Right cardiac atrium (tissue), 5 donors: ENCODE results near the gene CASZ1. TPM values are rescaled to one million over a fixed set of nuclear protein-coding genes. Genes with fewer than 3 reads are reported as not detected.

Experiments
- ATAC-seq, 2 donors: fragments of 200-7000 bp; cut with Tn5 transposase; one replicate each; pipeline versions ENCODE4 v1.8.0 to v1.9.1; 2020; ENCODE audit warnings: moderate library complexity in 2 of 2, mild to moderate bottlenecking in 1 of 2
- DNase-seq, 3 donors: peaks; one replicate each; pipeline ENCODE4 v3.0.0-alpha.2; 2020
- H3K27ac ChIP-seq: one replicate; pipeline ENCODE4 v1.5.1; 2013; ENCODE audit warnings: mild to moderate bottlenecking, low read length, control low read depth, moderate library complexity
- H3K27me3 ChIP-seq: one replicate; pipeline ENCODE4 v1.6.1; 2013; ENCODE audit not compliant: control insufficient read depth, insufficient read depth
- H3K4me1 ChIP-seq: one replicate; pipeline ENCODE4 v1.6.1; 2013; ENCODE audit warnings: low read length; ENCODE audit not compliant: control insufficient read depth, insufficient read depth
- H3K4me3 ChIP-seq: one replicate; pipeline ENCODE4 v1.5.1; 2013; ENCODE audit warnings: low read length, control low read depth
- H3K9me3 ChIP-seq: one replicate; pipeline ENCODE4 v1.6.1; 2013; ENCODE audit warnings: low read length; ENCODE audit not compliant: control insufficient read depth
- WGBS: extraction: QIAGEN DNeasy Blood & Tissue Kit; methylation state at CpG from one replicate; pipeline ENCODE4 v1.1.7; 2013; 5-methylcytosine and 5-hydroxymethylcytosine counted together
- intact Hi-C, 4 donors: fragments of 100-400 bp; cut with DNase I; formaldehyde crosslinking; loops; one replicate each; pipeline versions ENCODE4 v1.11.0 to v1.14.0; 2022 to 2023
- polyA plus RNA-seq: library from polyadenylated mRNA; stranded (reverse); fragments of 200-250 nt; gene quantifications from one replicate; pipeline ENCODE4 v1.2.3, GENCODE V29; 2013
- total RNA-seq, 4 donors: library from RNA; stranded (reverse); fragmentation: NEBNext Ultra II Directional; extraction: Animal tissue kit (Norgen Biotek cat#: 25700); gene quantifications; one replicate each; pipeline ENCODE4 v1.2.1, GENCODE V29; 2021
- donor health status: healthy with polysubstance abuse.
- donor health status: DM: no; HTN: yes; CAD: no.
- donor health status: DM: no; HTN: no; CAD: no.
- donor health status: DM: no; HTN: yes; CAD: no; lungs with severe emphysema.
- donor health status: DM: yes; HTN: yes; CAD: no.

Gene CASZ1
- total and polyA plus RNA-seq, 5 donors, result 24.2 to 98.9 (median 54.5) TPM

DNA sequence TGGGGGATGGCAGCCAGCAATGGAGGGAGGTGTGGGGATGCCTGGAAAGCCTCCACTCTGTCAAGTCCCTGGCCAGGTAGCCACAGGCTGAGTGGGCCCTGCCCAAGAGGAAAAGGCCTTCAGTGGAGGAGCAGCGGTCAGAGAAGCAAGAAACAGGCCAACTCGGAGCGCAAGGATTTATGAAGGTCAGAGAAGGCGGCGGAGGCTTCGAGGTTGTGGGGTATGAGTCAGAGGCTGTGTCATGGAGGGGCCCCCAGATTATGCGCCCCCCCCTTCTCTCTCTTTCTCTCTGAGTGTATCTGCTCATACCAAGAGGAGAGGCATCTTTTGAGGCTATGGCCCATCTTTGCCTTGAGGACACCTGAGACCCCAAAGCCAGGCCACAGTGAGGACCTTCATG is 99.5 kb downstream of the CASZ1 start:
- peaks cover 3% of the 10 kb centered on the region for H3K4me1 ChIP-seq
- intact Hi-C loops, result no loop called here
- WGBS, result 82% methylated on average over 7 of the region's 7 CpGs
- H3K9me3 ChIP-seq, result no peaks in the 10 kb centered on the region
- H3K4me3 ChIP-seq, result no peak overlapping the region
- DNase-seq, result no peak
- no peak for ATAC-seq
- H3K27ac ChIP-seq, result no peak overlapping the region
- H3K27me3 ChIP-seq, result no peaks in the 10 kb centered on the region

DNA sequence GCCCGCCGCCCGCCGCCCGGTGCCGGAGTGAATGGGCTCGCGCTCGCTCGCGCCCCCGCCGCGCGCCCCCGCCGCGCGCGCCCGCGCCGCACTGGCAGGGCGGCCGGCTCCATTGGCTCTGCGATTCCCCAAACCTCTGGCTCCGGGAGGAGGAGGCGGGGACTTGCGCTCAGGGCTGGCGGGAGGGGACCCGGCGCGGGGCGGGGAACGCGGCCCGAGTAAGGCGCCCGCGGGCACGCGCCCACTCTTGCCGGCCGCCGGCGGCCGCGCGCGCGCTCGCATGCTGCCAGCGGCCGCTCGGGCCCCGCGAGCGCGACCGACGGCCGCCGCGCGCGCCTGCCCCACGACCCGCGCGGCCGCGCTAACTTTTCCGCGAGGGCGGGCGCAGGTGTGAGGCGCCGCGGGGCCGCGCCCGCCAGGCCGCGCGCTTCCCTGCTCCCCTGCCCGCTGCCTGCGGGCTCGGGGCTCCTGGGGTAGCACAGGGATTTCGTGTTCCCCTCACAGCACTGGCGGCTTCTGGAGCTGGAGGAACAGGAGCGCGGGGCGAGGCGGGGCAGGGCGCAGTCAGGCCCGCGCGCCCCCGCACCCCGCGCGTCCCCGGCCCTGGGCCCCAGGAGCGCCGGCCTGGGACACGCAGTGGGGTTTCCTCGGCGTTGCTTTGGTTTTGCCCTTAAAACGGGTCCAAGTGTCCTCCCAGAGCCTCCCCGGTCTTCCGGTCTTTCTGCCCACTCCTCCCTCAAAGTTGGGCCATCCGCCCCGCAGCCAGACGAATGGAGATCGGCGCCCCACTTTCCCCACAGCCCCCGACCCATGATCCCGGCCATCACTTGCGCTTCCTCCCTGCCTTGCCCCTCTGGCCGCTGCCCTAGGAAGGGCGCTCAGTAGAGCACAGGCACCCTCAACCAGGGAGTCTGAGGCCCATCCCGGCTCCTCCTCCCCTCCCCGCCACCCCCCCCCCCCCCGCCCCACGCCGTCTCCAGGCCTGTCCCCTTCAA is 101.5 kb downstream of the CASZ1 start:
- H3K27me3 ChIP-seq, result no peaks in the 10 kb centered on the region
- H3K27ac ChIP-seq, result peak overlapping the region; percentile 81
- peak overlapping the region; percentile 96 for H3K4me3 ChIP-seq
- no peaks in the 10 kb centered on the region for H3K9me3 ChIP-seq
- intact Hi-C loops, result loop anchor here in 1 of 4 donors (5.0 kb wide), 1 partner anchor 97 kb away; no protein-coding TSS in a partner anchor
- 3% methylated on average over 123 of the region's 126 CpGs for WGBS
- peaks cover 8% of the 10 kb centered on the region for H3K4me1 ChIP-seq
- DNase-seq (peak; percentile 93 to 97 (median 96)), ATAC-seq (peak; percentile 81 to 84)

DNA sequence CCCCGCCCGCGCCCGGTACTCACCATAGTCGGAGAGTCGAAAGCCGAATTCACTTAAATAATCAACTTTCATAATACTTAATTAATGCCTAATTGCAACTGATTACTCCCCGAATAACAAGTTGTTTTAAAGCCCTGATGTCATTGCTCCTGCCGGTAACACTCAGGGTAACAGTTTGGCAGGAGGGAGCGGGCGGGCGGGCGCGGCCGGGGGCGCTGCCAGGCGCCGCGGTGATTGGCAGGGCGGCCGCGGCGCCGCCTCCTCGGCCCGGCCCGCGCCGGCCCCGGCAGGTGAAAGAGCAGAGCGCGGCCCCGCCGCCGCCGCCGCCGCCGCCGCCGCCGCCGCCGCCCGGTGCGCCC is 102.2 kb downstream of the CASZ1 start:
- peak in 1 of 2 donors; percentile 5 for ATAC-seq
- no peak for DNase-seq
- WGBS, result under 1% methylated on average over 46 of the region's 46 CpGs
- Histone ChIP-seq H3K4me3 (peak overlapping the region; percentile 96), H3K27me3 (no peaks in the 10 kb centered on the region), H3K27ac (peak overlapping the region; percentile 70), H3K4me1 (peaks cover 14% of the 10 kb centered on the region), H3K9me3 (no peaks in the 10 kb centered on the region)
- intact Hi-C loops, result loop anchor here in 1 of 4 donors (5.0 kb wide), 1 partner anchor 98 kb away; no protein-coding TSS in a partner anchor

DNA sequence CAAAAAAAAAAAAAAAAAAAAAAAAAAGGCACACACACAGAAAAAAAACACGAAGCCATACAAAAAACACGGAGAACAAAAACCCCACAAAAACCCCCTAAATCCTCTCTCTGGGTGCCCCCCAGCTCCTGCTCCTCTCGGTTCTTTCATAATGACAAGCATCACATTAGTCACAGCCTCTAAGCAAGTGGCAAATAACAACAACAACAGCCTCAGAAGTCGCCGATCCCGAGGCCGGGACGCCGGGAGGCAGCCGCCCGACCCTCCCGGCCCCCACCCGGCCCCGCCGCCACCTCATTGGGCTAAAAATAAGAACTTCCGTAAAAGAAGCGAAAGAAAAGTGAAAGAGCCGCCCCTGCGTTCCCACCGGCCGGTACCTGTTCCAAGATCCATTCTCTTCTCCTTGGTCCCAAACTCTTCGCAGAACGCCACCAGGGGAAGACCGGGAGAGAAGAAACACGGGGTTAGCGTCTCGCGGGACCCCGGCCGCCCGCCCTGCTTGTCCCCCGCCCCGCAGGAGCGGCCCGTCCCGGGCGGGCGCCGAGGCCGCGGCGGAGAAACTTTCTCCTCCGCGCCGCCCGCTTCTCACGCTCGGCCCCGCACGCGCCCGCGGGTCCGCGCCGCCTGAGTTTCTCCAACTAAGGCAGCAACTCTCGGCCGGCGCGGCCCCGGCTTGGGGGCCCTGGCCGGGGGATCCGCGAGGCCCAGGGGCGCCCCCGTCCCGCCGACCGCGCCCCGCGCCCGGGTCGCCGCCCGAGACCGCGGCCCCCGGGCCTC is 102.8 kb downstream of the CASZ1 start:
- Histone ChIP-seq H3K4me1 (peaks cover 18% of the 10 kb centered on the region), H3K27ac (peak overlapping the region; percentile 70), H3K27me3 (no peaks in the 10 kb centered on the region), H3K4me3 (peak overlapping the region; percentile 96), H3K9me3 (no peaks in the 10 kb centered on the region)
- under 1% methylated on average over 79 of the region's 79 CpGs for WGBS
- DNase-seq (peak; percentile 37 to 76 (median 73)), ATAC-seq (no peak)
- intact Hi-C loops, result loop anchor here in 1 of 4 donors (5.0 kb wide), 1 partner anchor 99 kb away; no protein-coding TSS in a partner anchor

DNA sequence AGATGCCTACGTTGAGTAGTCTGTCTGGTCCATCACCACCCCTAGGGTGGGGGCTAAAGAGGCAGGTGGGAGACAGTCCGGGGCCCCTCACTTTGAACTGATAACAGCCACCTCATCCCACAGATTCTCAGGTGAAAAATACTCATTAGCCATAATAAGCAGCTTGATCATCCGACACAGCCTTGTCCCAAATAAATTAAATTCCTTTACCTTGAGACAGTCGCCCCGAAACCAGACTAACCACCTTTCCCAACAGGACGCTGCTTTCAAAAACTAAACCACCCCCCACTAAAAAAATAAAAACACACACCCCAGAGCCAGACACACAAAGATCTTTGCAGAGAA is 103.3 kb downstream of the CASZ1 start:
- H3K4me1 ChIP-seq, result peaks cover 18% of the 10 kb centered on the region
- no peaks in the 10 kb centered on the region for H3K27me3 ChIP-seq
- intact Hi-C loops, result loop anchor here in 1 of 4 donors (5.0 kb wide), 1 partner anchor 99 kb away; no protein-coding TSS in a partner anchor
- no peaks in the 10 kb centered on the region for H3K9me3 ChIP-seq
- 65% methylated on average over 6 of the region's 6 CpGs for WGBS
- ATAC-seq (no peak), DNase-seq (no peak)
- H3K4me3 ChIP-seq, result peak overlapping the region; percentile 96
- peak overlapping the region; percentile 9 for H3K27ac ChIP-seq

DNA sequence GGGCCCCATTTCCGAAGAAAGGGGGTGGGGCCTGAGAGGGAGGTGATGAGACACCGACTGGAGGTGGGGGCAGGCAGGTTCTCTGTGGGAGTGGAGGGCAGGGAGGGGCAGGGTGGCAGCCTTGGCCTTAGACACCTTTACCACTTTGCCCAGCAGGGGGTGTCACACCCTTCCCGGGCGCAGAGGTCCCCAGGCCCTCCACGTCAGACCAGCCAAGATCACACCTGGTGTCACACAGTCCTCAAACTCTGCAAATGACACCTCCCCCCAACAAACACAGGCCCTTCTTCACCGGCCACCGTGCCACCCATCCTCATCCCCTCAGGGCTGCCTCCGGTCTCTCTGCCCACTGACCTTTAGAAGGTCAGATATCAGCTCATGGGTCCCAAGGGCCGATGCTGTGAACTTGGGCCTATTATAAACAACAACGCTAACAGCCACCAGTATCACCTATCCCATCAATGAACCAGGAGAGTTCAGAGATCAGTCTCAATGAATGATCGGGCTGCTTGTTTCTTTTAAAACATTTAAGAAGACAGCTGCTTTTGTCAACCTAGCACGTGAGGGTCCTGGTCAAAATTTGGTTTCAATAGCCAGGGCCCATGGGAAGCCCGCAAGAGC is 103.9 kb downstream of the CASZ1 start:
- Histone ChIP-seq H3K4me1 (peaks cover 22% of the 10 kb centered on the region), H3K4me3 (peak overlapping the region; percentile 96), H3K9me3 (no peaks in the 10 kb centered on the region), H3K27ac (peak overlapping the region; percentile 46), H3K27me3 (no peaks in the 10 kb centered on the region)
- intact Hi-C loops, result loop anchor here in 1 of 4 donors (5.0 kb wide), 1 partner anchor 100 kb away; no protein-coding TSS in a partner anchor
- 59% methylated on average over 13 of the region's 13 CpGs for WGBS
- peak; percentile 8 to 9 for ATAC-seq
- DNase-seq, result peak in 1 of 3 donors; percentile 46

DNA sequence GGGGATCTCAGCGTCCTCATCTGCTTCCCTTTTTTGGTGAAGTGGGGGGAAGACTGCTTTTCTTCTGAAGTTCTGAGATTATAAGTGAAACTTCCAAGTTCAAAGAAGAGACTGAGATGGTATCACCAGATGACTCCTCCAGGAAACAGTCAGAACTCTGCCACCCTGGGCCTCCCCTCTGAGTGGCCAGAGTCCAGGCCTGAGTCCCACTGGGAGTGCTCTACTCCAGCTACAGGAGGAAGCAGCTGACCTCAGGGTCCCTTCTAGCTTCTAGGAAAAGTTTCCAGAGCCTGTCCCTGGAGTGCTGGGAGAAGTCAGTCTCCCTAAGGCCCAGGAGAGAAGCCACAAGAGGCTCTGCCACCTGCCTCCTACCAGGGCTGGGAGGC is 104.7 kb downstream of the CASZ1 start:
- ATAC-seq (no peak), DNase-seq (no peak)
- no peaks in the 10 kb centered on the region for H3K9me3 ChIP-seq
- H3K4me1 ChIP-seq, result peaks cover 29% of the 10 kb centered on the region
- H3K27ac ChIP-seq, result no peak overlapping the region
- 60% methylated on average over 1 of the region's 1 CpG for WGBS
- H3K4me3 ChIP-seq, result no peak overlapping the region
- intact Hi-C loops, result loop anchor here in 1 of 4 donors (5.0 kb wide), 1 partner anchor 101 kb away; no protein-coding TSS in a partner anchor
- H3K27me3 ChIP-seq, result no peaks in the 10 kb centered on the region

DNA sequence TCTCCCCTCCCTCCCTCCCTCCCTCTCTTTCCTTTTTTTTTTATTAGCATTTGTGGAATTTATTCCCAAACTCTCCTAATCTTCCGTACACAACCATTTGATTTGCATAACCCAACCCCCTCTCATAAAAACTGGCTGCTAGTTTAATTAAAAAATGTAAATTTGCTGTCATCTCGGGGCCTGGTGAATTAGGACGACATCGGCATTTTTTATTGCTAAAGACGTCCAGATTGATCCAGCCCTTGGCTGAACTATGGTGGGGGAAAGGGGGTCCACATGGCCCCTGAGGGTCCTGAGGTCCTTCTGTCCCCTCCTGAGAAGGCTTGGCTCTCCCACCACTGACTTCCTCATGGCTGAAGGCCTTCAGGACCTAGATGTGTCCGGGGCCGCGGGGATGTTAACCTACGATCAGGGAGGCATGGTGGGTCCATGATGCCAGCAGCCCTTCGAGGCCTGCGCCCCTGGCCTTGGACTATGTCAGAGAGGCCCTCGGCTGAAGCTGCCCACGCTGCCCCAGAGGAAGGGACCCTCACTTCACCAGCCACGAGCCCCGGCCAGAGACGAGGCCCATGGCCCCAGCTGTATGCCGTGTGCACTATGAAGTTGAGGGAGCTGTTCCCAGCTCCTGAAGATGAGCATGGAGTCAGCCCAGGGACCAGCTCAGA is 105.2 kb downstream of the CASZ1 start:
- no peak for ATAC-seq
- Histone ChIP-seq H3K9me3 (no peaks in the 10 kb centered on the region), H3K4me1 (peaks cover 30% of the 10 kb centered on the region), H3K27ac (no peak overlapping the region), H3K4me3 (no peak overlapping the region), H3K27me3 (no peaks in the 10 kb centered on the region)
- intact Hi-C loops, result loop anchor here in 1 of 4 donors (5.0 kb wide), 1 partner anchor 101 kb away; no protein-coding TSS in a partner anchor
- 87% methylated on average over 17 of the region's 17 CpGs for WGBS
- no peak for DNase-seq

DNA sequence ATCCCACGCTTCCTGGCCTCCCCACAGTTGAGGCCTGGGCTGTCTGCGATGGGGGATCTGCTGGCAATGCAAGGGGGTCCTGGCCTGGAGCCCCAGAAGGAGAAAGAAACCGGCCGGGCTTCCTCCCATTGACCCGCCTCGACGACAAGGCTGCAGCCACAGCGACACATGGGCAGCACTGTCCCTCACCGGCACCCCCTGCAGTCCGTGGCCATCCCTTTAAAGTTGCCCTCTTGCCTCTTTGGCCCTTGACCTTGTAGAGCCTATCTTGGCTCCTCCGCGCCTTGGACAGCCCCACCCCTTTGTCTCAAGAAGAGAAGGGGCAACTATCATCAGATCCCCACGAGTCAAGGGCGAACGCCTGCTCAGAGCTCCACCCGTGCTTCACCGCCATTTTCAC is 106.0 kb downstream of the CASZ1 start:
- H3K4me1 ChIP-seq, result peaks cover 34% of the 10 kb centered on the region
- H3K4me3 ChIP-seq, result no peak overlapping the region
- ATAC-seq, result no peak
- no peak overlapping the region for H3K27ac ChIP-seq
- DNase-seq, result no peak
- 93% methylated on average over 17 of the region's 17 CpGs for WGBS
- H3K27me3 ChIP-seq, result no peaks in the 10 kb centered on the region
- intact Hi-C loops, result loop anchor here in 1 of 4 donors (5.0 kb wide), 1 partner anchor 102 kb away; no protein-coding TSS in a partner anchor
- no peaks in the 10 kb centered on the region for H3K9me3 ChIP-seq

DNA sequence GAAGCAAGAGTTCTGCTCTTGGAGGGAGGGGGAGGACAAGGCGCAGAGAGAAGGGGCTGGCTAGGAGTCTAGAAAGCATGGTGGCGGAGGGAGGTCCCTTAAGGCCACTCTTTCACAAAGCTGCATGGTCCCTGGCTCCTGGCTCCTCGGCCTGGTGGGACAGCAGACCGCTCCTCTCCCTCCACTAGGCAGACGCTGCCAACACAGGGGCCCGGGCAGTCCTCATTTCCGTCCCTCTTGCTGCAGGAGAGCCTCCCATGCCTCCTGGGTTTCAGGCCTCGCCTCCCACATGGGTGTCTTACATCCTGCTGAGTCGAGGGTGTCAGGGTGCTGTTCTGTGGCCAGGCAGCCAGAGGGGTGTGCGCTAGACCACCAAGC is 108.0 kb downstream of the CASZ1 start:
- no peak overlapping the region for H3K4me3 ChIP-seq
- H3K27ac ChIP-seq, result peak overlapping the region; percentile 89
- H3K27me3 ChIP-seq, result no peaks in the 10 kb centered on the region
- 76% methylated on average over 10 of the region's 10 CpGs for WGBS
- DNase-seq, result no peak
- peaks cover 42% of the 10 kb centered on the region for H3K4me1 ChIP-seq
- ATAC-seq, result no peak
- no peaks in the 10 kb centered on the region for H3K9me3 ChIP-seq
- intact Hi-C loops, result loop anchor here in 2 of 4 donors (5.0 to 10.0 kb wide), 3 partner anchors 106 to 176 kb away; partner anchors contain the start of gene CASZ1 (in 2 of the 2)
